Epithelial cell of proximal tubule (primary cell): ENCODE measurements around the gene WSCD1. TPM values are rescaled to one million over a fixed set of nuclear protein-coding genes. Genes with fewer than 3 reads are reported as not detected.

ENCODE experiments used
- DNase-seq: peaks from one replicate; pipeline ENCODE4 v3.0.0-alpha.2; 2011; ENCODE audit warnings: low read depth
- H3K4me3 ChIP-seq: 2 replicates; pipeline ENCODE4 v1.5.1; 2011; ENCODE audit warnings: low read depth, mild to moderate bottlenecking, low read length
- total RNA-seq: library from RNA; depleted of rRNA; stranded (reverse); fragments of >200 nt; gene quantifications from 2 replicates; pipeline ENCODE4 v1.2.3, GENCODE V29; 2015
- TF ChIP-seq, protein P1 (sequence below): conservative IDR thresholded peaks from 2 replicates; pipeline ENCODE4 v1.5.1; 2012; ENCODE audit warnings: low read depth, mild to moderate bottlenecking, low read length

WSCD1 gene
- total RNA-seq, 1 donor from 2014 or later: 55.6 TPM

DNA sequence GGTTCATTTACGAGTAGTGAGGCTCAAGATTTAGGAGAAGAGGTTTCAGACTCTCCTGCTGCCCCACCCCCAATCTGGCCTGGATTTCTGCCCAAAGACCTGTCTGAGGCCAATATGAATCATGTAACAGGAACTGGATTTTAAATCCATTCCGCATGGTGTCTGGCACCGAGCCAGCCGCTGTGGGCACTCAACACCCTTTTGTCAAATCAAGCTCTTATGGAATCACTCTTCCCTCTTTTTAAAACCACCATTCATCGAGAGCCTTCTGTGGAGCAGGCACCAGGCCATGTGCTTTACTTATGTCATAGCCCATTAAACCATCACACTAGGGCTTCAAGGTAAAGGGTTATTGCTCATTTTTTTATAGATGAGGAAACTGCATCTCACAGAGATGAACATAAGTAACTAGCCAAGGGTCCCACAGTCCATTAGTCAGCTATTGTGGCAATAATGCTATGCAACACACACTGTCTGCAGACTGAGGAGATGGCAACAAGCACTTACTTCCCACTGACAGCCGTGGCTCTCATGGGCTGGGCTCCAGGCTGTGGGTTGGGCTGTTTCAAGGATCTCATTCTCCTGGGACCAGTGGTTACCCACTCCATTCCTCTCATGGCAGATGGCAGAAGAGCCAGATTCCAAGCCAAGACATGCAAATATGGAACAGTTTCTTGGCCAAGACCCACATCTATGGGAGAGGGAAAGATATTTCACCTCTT, 93.6 kb downstream of the WSCD1 start:
- no peak for DNase-seq
- H3K4me3 ChIP-seq: no peak overlapping the region
- TF ChIP-seq, protein P1, sequence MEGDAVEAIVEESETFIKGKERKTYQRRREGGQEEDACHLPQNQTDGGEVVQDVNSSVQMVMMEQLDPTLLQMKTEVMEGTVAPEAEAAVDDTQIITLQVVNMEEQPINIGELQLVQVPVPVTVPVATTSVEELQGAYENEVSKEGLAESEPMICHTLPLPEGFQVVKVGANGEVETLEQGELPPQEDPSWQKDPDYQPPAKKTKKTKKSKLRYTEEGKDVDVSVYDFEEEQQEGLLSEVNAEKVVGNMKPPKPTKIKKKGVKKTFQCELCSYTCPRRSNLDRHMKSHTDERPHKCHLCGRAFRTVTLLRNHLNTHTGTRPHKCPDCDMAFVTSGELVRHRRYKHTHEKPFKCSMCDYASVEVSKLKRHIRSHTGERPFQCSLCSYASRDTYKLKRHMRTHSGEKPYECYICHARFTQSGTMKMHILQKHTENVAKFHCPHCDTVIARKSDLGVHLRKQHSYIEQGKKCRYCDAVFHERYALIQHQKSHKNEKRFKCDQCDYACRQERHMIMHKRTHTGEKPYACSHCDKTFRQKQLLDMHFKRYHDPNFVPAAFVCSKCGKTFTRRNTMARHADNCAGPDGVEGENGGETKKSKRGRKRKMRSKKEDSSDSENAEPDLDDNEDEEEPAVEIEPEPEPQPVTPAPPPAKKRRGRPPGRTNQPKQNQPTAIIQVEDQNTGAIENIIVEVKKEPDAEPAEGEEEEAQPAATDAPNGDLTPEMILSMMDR: no peak

DNA sequence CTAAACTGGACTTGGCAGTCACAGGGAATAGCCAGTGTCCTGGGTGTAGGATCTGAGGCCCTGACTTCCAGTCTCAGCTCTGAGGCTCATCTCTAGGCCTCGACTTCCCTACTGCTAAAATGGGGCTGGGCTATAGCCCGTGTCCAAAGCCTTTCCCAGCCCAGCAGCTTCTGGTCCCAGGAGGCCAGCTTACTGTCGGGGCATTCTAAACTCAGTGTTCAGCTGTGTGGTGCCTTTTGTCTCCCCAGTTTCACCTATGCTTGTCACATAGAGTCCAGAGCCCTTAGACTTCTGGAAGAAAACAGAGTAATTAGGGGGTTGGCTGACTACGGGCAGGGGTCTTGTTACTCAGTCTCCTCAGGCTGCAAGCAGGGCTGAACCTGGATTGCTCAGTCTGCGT, 94.8 kb downstream of the WSCD1 start:
- TF ChIP-seq, protein P1: no peak
- no peak overlapping the region for H3K4me3 ChIP-seq
- DNase-seq: no peak

DNA sequence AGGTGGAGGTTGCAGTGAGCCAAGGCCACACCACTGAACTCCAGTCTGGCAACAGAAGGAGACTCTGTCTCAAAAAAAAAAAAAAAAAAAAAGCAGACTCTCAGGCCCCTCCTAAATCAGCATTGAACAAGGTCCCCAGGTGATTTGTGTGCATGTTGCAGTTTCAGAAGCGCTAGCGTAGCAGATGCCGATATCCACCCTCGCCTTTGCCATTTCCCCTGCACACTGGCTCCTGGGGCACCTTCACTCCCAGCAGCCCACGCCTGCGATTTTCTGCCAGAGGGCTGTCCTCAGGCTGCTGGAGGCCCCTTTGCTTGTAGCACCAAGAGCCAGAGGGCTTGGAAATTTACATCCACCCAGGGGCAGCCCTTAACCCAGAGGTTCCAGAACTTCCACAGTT, 95.6 kb downstream of the WSCD1 start:
- no peak for DNase-seq
- no peak overlapping the region for H3K4me3 ChIP-seq
- TF ChIP-seq, protein P1: no peak

DNA sequence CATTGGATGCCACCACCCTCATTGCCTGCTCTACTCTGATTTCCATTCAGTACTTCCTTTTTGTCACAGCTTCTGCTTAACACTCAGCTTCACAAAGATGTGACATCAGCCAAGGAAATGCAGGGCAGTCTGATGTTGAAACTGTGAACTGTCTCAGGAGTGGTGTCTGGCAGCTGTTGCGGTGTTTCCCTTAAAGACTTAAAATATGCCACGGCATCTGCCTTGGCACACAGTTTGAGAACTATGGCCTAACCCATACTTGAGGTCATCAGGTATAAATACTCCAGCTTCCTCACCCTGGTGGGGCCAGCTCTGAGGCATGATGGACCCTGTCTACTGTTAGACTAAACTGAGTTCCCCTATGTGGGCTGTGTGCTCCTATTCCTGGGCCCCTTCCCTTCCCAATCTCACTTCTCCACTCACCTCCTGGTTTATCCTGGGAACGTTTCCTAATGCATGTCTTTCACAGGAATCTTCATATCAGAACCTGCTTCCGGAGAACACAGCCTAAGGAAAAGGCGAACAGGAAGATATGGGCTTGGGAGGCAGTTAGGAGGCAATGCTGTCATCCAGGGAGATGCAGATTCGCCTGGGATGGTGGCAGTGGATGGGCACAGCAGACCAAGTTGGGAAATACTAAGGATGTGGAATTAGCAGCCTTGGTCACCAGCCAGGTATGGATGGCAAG, 96.5 kb downstream of the WSCD1 start:
- TF ChIP-seq, protein P1: no peak
- no peak for DNase-seq
- no peak overlapping the region for H3K4me3 ChIP-seq

DNA sequence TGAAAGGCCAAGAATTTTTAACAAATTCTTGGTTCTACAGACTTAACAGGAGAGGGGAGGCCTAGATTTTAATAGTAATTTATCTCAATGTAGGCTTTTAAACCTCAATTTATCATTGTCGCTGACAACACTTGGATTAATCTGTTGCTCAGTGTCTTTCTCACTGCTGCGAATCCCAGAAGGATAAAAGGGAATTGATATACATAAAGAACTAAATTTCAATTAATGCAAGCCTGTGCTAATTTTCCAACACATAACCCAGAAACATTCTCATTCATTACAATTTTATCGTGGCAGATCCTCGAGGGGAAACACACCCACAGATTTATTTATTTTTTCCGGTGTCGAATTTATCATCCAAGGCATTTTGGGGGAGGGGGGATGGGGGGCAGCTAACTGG, 98.1 kb downstream of the WSCD1 start:
- TF ChIP-seq, protein P1: no peak
- DNase-seq: no peak
- no peak overlapping the region for H3K4me3 ChIP-seq

DNA sequence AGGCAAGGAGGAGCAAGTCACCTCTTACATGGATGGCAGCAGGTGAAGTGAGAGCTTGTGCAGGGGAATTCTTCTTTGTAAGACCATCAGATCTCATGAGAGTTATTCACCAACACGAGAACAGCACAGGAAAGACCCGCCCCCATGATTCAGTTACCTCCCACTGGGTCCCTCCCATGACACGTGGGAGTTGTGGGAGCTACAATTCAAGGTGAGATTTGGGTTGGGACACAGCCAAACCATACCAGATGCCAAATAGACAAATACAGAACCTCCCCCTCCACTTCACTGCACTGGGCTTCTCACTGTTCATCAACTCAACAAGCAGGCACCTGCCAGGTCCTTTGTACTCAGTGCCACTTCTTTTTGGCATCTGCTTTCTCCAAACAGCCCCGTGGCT, 100.2 kb downstream of the WSCD1 start:
- H3K4me3 ChIP-seq: no peak overlapping the region
- TF ChIP-seq, protein P1: no peak
- DNase-seq: no peak
